NB4 (cell line): ENCODE data around the gene GPR17.

Experiments used
- POLR2A ChIP-seq: IDR thresholded peaks from 2 replicates; pipeline ENCODE4 v1.6.1; 2011; ENCODE audit warnings: mild to moderate bottlenecking; ENCODE audit not compliant: insufficient read length; ENCODE audit errors: extremely low read depth
- TF ChIP-seq, protein P1 (sequence below): IDR thresholded peaks from one replicate; pipeline ENCODE4 v1.5.1; 2012; ENCODE audit warnings: low read depth, low read length

DNA sequence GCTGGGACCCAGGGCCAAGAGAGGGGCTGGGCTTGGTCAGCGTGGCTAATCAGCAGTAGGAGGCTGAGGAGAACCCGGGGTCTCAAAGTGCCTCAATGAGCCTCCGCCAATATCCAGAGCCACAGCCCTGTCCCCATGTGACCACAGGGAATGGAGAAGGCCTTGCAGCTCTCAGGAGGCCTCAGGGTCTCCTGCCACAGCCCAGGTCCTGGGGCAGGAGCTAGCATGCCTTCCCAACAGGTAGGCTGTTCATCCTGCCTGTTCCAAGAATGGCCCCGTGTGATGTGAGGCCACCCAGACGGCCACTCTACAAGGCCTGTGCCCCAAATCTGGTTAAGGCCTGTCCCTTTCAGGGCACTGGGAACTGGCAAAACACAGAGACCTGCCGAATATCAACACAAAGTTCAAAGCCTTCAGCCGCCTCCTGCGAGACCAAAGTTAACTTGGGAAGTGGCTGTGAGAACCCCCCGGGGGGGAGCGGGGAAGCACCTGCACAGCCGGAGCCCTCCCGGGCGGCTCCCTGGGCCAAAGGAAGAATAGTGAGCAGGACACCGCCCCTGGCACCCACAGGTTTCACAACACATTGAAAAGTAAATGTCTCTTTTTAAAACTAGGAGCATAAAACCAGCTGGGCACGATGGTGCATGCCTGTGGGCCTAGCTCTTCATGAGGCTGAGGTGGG lies 33.9 kb downstream of the GPR17 start:
- no peak for TF ChIP-seq POLR2A
- TF ChIP-seq, protein P1, sequence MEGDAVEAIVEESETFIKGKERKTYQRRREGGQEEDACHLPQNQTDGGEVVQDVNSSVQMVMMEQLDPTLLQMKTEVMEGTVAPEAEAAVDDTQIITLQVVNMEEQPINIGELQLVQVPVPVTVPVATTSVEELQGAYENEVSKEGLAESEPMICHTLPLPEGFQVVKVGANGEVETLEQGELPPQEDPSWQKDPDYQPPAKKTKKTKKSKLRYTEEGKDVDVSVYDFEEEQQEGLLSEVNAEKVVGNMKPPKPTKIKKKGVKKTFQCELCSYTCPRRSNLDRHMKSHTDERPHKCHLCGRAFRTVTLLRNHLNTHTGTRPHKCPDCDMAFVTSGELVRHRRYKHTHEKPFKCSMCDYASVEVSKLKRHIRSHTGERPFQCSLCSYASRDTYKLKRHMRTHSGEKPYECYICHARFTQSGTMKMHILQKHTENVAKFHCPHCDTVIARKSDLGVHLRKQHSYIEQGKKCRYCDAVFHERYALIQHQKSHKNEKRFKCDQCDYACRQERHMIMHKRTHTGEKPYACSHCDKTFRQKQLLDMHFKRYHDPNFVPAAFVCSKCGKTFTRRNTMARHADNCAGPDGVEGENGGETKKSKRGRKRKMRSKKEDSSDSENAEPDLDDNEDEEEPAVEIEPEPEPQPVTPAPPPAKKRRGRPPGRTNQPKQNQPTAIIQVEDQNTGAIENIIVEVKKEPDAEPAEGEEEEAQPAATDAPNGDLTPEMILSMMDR = no peak
